Erythroblast (primary cell): ENCODE measurements around the gene KIRREL3.

Experiments used
- GATA1 ChIP-seq: IDR thresholded peaks from 2 replicates; pipeline ENCODE4 v1.6.1; 2011; ENCODE audit warnings: low read depth, mild to moderate bottlenecking, control low read depth, low read length, moderate library complexity
- POLR2A ChIP-seq: IDR thresholded peaks from 2 replicates; pipeline ENCODE4 v1.6.1; 2011; ENCODE audit warnings: mild to moderate bottlenecking, low read length

DNA sequence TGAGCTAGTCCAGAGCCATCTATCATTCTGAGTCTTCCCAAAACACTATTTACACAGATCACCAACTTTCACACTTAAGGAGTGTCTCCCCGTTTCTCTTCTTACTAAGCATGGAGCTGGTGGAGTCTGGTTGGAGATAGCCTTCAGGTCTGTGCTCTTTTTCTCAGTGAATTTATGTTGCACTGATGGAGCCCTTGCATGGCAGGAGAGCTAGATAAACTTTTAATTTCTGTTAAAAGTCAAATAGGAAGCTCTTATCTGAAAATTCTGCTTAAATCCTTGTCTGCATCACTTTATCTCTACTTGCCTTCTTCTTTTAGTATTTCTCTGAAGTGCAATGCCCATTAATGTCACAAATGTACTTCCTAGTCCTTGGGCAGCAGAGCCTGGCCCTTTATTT, 581.7 kb downstream of the KIRREL3 start:
- TF ChIP-seq POLR2A, result no peak
- no peak for TF ChIP-seq GATA1
